ENCODE results near the gene ATP6V1G3.
A peak's percentile ranks its signal among the peaks of the same experiment; 100 is the strongest.

ATP6V1G3 gene

GRCh38 chr1:198494139-198494538 is 46.3 kb downstream of the ATP6V1G3 start:
- no peak overlapping the region for H3K4me3 ChIP-seq (replicated peaks in 1 of 2; ENCODE audit: low read depth in 2 of 2, low read length in 2 of 2)
- no peak for DNase-seq (ENCODE audit: low read depth in 2 of 2)
- TF ChIP-seq CTCF (IDR thresholded peaks at IDR 0.05; ENCODE audit: low read depth, low read length), result no peak

GRCh38 chr1:198493329-198493728 is 47.2 kb downstream of the ATP6V1G3 start:
- TF ChIP-seq CTCF (IDR thresholded peaks at IDR 0.05; ENCODE audit: low read depth, low read length), result no peak
- no peak overlapping the region for H3K4me3 ChIP-seq (replicated peaks in 1 of 2; ENCODE audit: low read depth in 2 of 2, low read length in 2 of 2)
- DNase-seq (ENCODE audit: low read depth in 2 of 2), result no peak

GRCh38 chr1:198492872-198493271 is 47.6 kb downstream of the ATP6V1G3 start:
- DNase-seq (ENCODE audit: low read depth in 2 of 2), result peak; percentile 65 to 86
- no peak overlapping the region for H3K4me3 ChIP-seq (replicated peaks in 1 of 2; ENCODE audit: low read depth in 2 of 2, low read length in 2 of 2)
- TF ChIP-seq CTCF (IDR thresholded peaks at IDR 0.05; ENCODE audit: low read depth, low read length), result no peak

- no peak for TF ChIP-seq CTCF (IDR thresholded peaks at IDR 0.05; ENCODE audit: low read depth, low read length)
- H3K4me3 ChIP-seq (replicated peaks in 1 of 2; ENCODE audit: low read depth in 2 of 2, low read length in 2 of 2), result no peak overlapping the region
- peak in 1 of 2 donors; percentile 23 for DNase-seq (ENCODE audit: low read depth in 2 of 2)
These were observed 48.9 kb downstream of the ATP6V1G3 start for GRCh38 chr1:198491596-198491995.

GRCh38 chr1:198491028-198491427 is 49.5 kb downstream of the ATP6V1G3 start:
- TF ChIP-seq CTCF (IDR thresholded peaks at IDR 0.05; ENCODE audit: low read depth, low read length), result no peak
- DNase-seq (ENCODE audit: low read depth in 2 of 2), result no peak
- no peak overlapping the region for H3K4me3 ChIP-seq (replicated peaks in 1 of 2; ENCODE audit: low read depth in 2 of 2, low read length in 2 of 2)

GRCh38 chr1:198490224-198490623 is 50.3 kb downstream of the ATP6V1G3 start:
- no peak for TF ChIP-seq CTCF (IDR thresholded peaks at IDR 0.05; ENCODE audit: low read depth, low read length)
- no peak for DNase-seq (ENCODE audit: low read depth in 2 of 2)
- no peak overlapping the region for H3K4me3 ChIP-seq (replicated peaks in 1 of 2; ENCODE audit: low read depth in 2 of 2, low read length in 2 of 2)

- TF ChIP-seq CTCF (IDR thresholded peaks at IDR 0.05; ENCODE audit: low read depth, low read length), result no peak
- H3K4me3 ChIP-seq (replicated peaks in 1 of 2; ENCODE audit: low read depth in 2 of 2, low read length in 2 of 2), result no peak overlapping the region
- no peak for DNase-seq (ENCODE audit: low read depth in 2 of 2)
These were observed 53.6 kb downstream of the ATP6V1G3 start for GRCh38 chr1:198486903-198487302.

All from cardiac fibroblast (primary cell).